ENCODE data around the gene THEMIS2. TPM values are rescaled to one million over a fixed set of nuclear protein-coding genes. Genes with fewer than 3 reads are reported as not detected.

The THEMIS2 gene
- total and polyA plus RNA-seq, 2 of the 13 experiments (the other 11 are each of a cell fraction or from before 2014, with no cell fraction given), result 0.38 to 1.5 TPM

- no peak for TF ChIP-seq CREBL2 (CRISPR knock-in tag; IDR thresholded peaks at IDR 0.05; ENCODE audit: borderline replicate concordance)
- TF ChIP-seq YEATS4 (CRISPR knock-in tag; IDR thresholded peaks at IDR 0.05; ENCODE audit: borderline replicate concordance), result peak; percentile 39; the same call in 1 of the 2 replicates
- TF ChIP-seq ZNF770 (CRISPR knock-in tag; IDR thresholded peaks at IDR 0.05), result no peak
- TF ChIP-seq, protein P1, sequence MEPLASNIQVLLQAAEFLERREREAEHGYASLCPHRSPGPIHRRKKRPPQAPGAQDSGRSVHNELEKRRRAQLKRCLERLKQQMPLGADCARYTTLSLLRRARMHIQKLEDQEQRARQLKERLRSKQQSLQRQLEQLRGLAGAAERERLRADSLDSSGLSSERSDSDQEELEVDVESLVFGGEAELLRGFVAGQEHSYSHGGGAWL (CRISPR knock-in tag; IDR thresholded peaks at IDR 0.05), result no peak
- no peak for TF ChIP-seq THAP9 (CRISPR knock-in tag; IDR thresholded peaks at IDR 0.05; ENCODE audit: borderline replicate concordance)
- TF ChIP-seq HNF4A (CRISPR knock-in tag; IDR thresholded peaks at IDR 0.05), result 0 out of 2 replicates have a peak, but pooled peaks have one; percentile 9
- TF ChIP-seq ZNF781 (CRISPR knock-in tag; IDR thresholded peaks at IDR 0.05; ENCODE audit: borderline replicate concordance, not compliant biosample characterization), result no peak
- TF ChIP-seq ZNF121 (CRISPR knock-in tag; IDR thresholded peaks at IDR 0.05), result no peak
- TF ChIP-seq AKAP8 (CRISPR knock-in tag; IDR thresholded peaks at IDR 0.05), result no peak
- no peak for TF ChIP-seq KDM5A (IDR thresholded peaks at IDR 0.05; ENCODE audit: borderline replicate concordance, low read length)
- no peak for TF ChIP-seq ELK4 (CRISPR knock-in tag; IDR thresholded peaks at IDR 0.05; ENCODE audit: borderline replicate concordance)
- TF ChIP-seq AGO2 (optimal IDR thresholded peaks at IDR 0.05; ENCODE audit: low read depth, low read length), result no peak
- TF ChIP-seq TEAD3 (CRISPR knock-in tag; optimal IDR thresholded peaks at IDR 0.05; ENCODE audit: borderline replicate concordance), result peak; percentile 18
- no peak for TF ChIP-seq ARNTL (CRISPR knock-in tag; IDR thresholded peaks at IDR 0.05)
- TF ChIP-seq NR3C1 (CRISPR knock-in tag; IDR thresholded peaks at IDR 0.05), result no peak
- TF ChIP-seq PTBP1 (IDR thresholded peaks at IDR 0.05; ENCODE audit: low read depth, low read length, poor library complexity, severe bottlenecking), result no peak
- no peak for TF ChIP-seq SP1 (IDR thresholded peaks at IDR 0.05)
- TF ChIP-seq SP1 (CRISPR knock-in tag; IDR thresholded peaks at IDR 0.05), result no peak
- TF ChIP-seq DMTF1 (CRISPR knock-in tag; IDR thresholded peaks at IDR 0.05), result no peak
- TF ChIP-seq ZFP36 (IDR thresholded peaks at IDR 0.05; ENCODE audit: borderline replicate concordance, low read depth, low read length, partially characterized antibody), result no peak
Observed at GRCh38 chr1:27858072-27858948, 14.0 kb upstream of the THEMIS2 start (continued).

Data from HepG2 (cell line).